Measurements from ENCODE around the gene MEIS3. TPM values are rescaled to one million over a fixed set of nuclear protein-coding genes. Genes with fewer than 3 reads are reported as not detected.

Gene MEIS3
- total RNA-seq, 4 donors from 2014 or later = 1.6 to 18.2 (median 10.2) TPM

DNA sequence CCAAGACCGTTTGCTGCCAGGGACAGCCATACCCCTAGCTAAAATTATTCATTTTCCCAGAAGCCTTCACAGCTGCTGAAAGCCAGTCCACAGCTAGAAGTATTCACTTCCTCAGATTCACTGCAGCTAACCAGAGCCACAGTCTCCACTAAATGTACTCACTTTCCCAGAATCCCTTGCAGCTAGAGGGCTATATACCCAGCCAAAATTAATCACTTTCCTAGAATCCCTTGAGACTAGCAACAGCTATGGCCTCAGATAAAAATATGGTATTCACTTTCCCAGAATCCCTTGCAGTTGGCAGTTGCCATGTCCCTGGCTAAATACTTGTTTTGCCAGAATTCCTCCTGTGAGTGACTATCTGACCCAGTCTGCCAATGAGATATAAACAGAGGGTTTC, 13.8 kb upstream of the MEIS3 start:
- Histone ChIP-seq H3K4me3 (no peak overlapping the region), H3K4me1 (peaks cover 0 to 24% (median 4%) of the 10 kb centered on the region in 4 donors), H3K9me3 (no peaks in the 10 kb centered on the region), H3K36me3 (no peaks in the 10 kb centered on the region), H3K27me3 (peaks cover 0 to 8% of the 10 kb centered on the region in 2 donors), H3K27ac (no peak overlapping the region)
- TF ChIP-seq POLR2A (IDR thresholded peaks at IDR 0.05) = no peak
- TF ChIP-seq, protein P1, sequence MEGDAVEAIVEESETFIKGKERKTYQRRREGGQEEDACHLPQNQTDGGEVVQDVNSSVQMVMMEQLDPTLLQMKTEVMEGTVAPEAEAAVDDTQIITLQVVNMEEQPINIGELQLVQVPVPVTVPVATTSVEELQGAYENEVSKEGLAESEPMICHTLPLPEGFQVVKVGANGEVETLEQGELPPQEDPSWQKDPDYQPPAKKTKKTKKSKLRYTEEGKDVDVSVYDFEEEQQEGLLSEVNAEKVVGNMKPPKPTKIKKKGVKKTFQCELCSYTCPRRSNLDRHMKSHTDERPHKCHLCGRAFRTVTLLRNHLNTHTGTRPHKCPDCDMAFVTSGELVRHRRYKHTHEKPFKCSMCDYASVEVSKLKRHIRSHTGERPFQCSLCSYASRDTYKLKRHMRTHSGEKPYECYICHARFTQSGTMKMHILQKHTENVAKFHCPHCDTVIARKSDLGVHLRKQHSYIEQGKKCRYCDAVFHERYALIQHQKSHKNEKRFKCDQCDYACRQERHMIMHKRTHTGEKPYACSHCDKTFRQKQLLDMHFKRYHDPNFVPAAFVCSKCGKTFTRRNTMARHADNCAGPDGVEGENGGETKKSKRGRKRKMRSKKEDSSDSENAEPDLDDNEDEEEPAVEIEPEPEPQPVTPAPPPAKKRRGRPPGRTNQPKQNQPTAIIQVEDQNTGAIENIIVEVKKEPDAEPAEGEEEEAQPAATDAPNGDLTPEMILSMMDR (IDR thresholded peaks at IDR 0.05) = no peak
- no peak for DNase-seq

DNA sequence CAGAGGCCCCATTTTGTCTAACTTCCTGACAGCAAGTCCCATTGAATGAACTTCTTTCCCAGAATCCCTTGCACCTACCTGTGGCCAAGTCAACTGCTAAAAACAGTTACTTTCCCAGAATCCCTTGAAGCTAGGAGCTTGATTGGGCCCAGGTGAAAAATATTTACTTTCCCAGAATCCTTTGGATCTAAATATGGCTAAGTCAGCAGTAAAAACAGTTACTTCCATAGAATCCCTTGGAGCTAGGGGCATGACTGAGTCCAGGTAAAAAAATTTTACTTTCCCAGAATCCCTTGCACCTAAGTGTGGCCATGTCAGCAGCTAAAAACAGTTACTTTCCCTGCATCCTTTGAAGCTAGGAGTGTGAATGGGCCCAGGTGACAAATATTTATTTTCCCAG, 13.2 kb upstream of the MEIS3 start:
- TF ChIP-seq POLR2A (IDR thresholded peaks at IDR 0.05) = no peak
- TF ChIP-seq, protein P1 (IDR thresholded peaks at IDR 0.05) = no peak
- no peaks in the 10 kb centered on the region for H3K36me3 ChIP-seq
- peaks cover 0 to 29% (median 5%) of the 10 kb centered on the region in 4 donors for H3K4me1 ChIP-seq
- peaks cover 0 to 8% of the 10 kb centered on the region in 2 donors for H3K27me3 ChIP-seq
- no peak overlapping the region for H3K27ac ChIP-seq
- no peak for DNase-seq
- H3K9me3 ChIP-seq = no peaks in the 10 kb centered on the region
- H3K4me3 ChIP-seq = no peak overlapping the region

DNA sequence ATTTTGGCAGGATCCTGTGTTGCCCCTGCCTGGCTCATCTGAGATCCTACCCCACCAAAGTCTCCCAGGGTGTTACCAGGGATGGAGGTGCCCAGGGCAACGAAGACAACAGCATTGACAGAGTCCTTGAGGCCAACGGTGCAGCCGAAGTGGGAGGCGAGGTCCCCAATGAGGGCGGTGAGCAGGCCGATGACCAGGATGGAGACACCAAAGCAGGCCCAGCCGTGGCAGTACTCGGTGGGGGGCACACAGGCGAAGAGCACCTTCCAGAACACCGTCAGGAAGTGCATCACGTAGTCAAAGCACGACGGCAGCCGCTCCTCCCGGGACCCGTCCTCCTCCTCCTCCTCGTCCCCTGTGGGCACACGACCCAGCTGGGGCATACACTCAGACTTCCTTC, 12.8 kb upstream of the MEIS3 start:
- TF ChIP-seq POLR2A (IDR thresholded peaks at IDR 0.05) = no peak
- TF ChIP-seq, protein P1 (IDR thresholded peaks at IDR 0.05) = no peak
- H3K4me1 ChIP-seq = peaks cover 0 to 33% (median 5%) of the 10 kb centered on the region in 4 donors
- H3K4me3 ChIP-seq = no peak overlapping the region
- H3K27me3 ChIP-seq = peaks cover 0 to 8% of the 10 kb centered on the region in 2 donors
- H3K9me3 ChIP-seq = no peaks in the 10 kb centered on the region
- DNase-seq = no peak
- no peaks in the 10 kb centered on the region for H3K36me3 ChIP-seq
- H3K27ac ChIP-seq = no peak overlapping the region

DNA sequence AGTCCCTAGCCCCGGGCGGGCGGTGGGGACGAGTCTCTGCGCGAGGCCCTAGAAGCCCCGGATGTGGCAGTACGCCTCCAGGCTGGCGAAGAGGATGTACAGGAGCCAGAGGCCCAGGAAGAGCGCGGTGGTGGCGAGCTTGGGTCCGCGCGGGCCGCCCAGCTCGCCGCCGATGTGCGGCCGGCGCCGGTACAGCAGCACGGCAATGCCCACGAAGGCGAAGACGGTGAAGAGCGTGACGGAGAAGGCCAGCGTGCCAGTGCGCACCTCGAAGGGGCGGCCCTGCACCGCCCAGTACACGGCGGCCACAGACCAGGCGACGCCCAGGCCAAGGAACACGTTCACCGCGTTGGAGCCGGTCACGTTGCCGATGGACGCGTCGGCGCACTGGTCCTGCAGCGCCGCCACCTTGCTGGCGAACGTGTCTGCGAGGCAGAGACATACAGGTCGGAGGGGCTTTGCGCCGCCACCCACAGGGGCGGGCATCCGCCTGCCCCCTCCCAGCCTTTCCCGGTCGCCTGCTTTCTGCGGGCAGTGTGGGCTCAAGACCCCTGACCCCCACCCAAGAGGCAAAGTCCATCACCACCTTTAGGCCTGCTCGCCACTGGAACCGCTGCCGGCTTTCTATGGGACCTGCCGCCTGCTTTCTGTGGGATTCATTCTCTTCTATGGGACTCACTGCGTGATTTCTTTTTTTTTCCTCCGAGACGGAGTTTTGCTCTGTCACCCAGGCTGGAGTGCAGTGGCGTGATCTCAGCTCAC, 10.9 kb upstream of the MEIS3 start:
- Histone ChIP-seq H3K4me1 (peaks cover 0 to 33% (median 5%) of the 10 kb centered on the region in 4 donors), H3K27me3 (peaks cover 0 to 8% of the 10 kb centered on the region in 2 donors), H3K27ac (no peak overlapping the region), H3K36me3 (no peaks in the 10 kb centered on the region), H3K9me3 (no peaks in the 10 kb centered on the region), H3K4me3 (peak overlapping the region in 3 of 4 donors; percentile 23 to 37 (median 32))
- peak in 2 of 3 donors; percentile 73 to 82 for DNase-seq
- TF ChIP-seq POLR2A (IDR thresholded peaks at IDR 0.05) = no peak
- TF ChIP-seq, protein P1 (IDR thresholded peaks at IDR 0.05) = peak in 3 of 6 experiments; percentile 48 to 52 (median 50)

DNA sequence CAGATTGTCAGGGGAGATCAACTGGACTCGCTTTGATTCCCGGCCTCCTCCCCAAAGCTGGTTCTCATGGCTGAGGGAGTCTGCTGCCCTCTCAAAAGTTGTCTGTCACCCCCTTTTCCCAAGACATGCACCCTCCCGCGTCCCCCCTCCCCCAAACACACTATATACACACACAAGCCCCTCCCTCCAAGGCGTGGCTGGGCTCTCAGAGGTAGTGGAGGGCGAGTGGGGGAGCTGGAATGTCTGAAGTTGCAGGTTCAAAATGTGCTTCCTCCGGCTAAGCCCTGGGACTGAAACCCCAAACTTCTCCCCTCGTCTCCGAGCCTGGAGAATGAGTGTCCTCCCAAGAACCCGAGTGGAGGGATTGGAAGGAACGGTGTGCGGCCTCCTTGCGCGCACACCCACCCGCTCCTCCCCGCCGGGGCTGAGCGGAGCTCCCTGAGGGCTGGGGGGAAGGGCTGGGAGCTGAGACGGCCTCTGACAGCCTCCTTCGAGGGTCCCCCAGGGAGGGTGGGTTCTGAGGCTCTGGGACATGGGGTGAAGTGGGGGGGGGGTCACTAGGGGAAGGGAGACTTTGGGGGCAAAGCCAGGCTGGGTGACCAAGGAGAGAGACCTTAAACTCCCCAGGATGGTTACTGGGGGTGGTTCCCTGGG, 9.9 kb upstream of the MEIS3 start:
- TF ChIP-seq POLR2A (IDR thresholded peaks at IDR 0.05) = no peak
- TF ChIP-seq, protein P1 (IDR thresholded peaks at IDR 0.05) = no peak
- no peaks in the 10 kb centered on the region for H3K9me3 ChIP-seq
- DNase-seq = no peak
- H3K36me3 ChIP-seq = no peaks in the 10 kb centered on the region
- H3K4me3 ChIP-seq = no peak overlapping the region
- peaks cover 0 to 33% (median 5%) of the 10 kb centered on the region in 4 donors for H3K4me1 ChIP-seq
- peaks cover 0 to 8% of the 10 kb centered on the region in 2 donors for H3K27me3 ChIP-seq
- H3K27ac ChIP-seq = no peak overlapping the region
